ENCODE results near the gene SPATA31C1.

Gene SPATA31C1

DNA sequence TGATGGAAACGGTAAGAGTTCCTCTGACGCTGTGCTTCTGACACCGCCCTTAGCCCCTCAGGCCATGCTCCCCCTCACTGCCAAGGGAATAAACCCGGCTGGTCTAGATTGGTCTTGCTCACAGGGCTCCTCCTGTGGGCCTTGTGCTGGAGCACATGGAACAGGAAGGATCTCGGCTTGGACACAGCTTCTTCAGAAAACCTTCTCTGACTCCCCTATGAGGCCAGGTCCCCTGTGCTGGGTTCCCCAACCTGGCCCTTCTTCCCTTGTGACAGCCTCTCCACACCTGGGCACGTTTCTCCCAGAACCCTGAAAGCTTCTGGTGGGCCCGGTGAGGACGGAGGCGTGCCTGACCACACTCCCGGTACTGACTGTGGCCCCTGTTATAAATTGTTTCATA, 26.9 kb upstream of the SPATA31C1 start:
- no peaks in the 10 kb centered on the region for H3K36me3 ChIP-seq (ENCODE audit: insufficient read depth)
- H3K4me2 ChIP-seq: no peak overlapping the region
- no peaks in the 10 kb centered on the region for H4K20me1 ChIP-seq (ENCODE audit: insufficient read depth)
- H2AFZ ChIP-seq (ENCODE audit: low read depth): no peak overlapping the region
- no peaks in the 10 kb centered on the region for H3K79me2 ChIP-seq (ENCODE audit: insufficient read depth, low read depth)
- H3K27ac ChIP-seq: no peak overlapping the region
- H3K4me3 ChIP-seq (IDR thresholded peaks at IDR 0.05; ENCODE audit: insufficient read depth, low read depth, low read length): no peak overlapping the region
- no peaks in the 10 kb centered on the region for H3K27me3 ChIP-seq (ENCODE audit: insufficient read depth, low read depth)
- no peak overlapping the region for H3K9ac ChIP-seq
- no peak for TF ChIP-seq CTCF (conservative IDR thresholded peaks at IDR 0.05; ENCODE audit: low read depth, low read length)
- H3K4me1 ChIP-seq (ENCODE audit: low read depth, poor library complexity, severe bottlenecking): peaks cover 50% of the 10 kb centered on the region

- Histone ChIP-seq H3K79me2 (ENCODE audit: insufficient read depth, low read depth) (no peaks in the 10 kb centered on the region), H3K36me3 (ENCODE audit: insufficient read depth) (no peaks in the 10 kb centered on the region), H3K27me3 (ENCODE audit: insufficient read depth, low read depth) (no peaks in the 10 kb centered on the region), H3K9ac (no peak overlapping the region), H4K20me1 (ENCODE audit: insufficient read depth) (no peaks in the 10 kb centered on the region), H2AFZ (ENCODE audit: low read depth) (no peak overlapping the region), H3K27ac (peak overlapping the region; percentile 74; the same call in 1 of the 2 replicates), H3K4me2 (peak overlapping the region; percentile 59), H3K4me1 (ENCODE audit: low read depth, poor library complexity, severe bottlenecking) (peaks cover 54% of the 10 kb centered on the region), H3K4me3 (IDR thresholded peaks at IDR 0.05; ENCODE audit: insufficient read depth, low read depth, low read length) (no peak overlapping the region)
- no peak for TF ChIP-seq CTCF (conservative IDR thresholded peaks at IDR 0.05; ENCODE audit: low read depth, low read length)
Observed at GRCh38 chr9:87891754-87892153, 26.0 kb upstream of the SPATA31C1 start.

DNA sequence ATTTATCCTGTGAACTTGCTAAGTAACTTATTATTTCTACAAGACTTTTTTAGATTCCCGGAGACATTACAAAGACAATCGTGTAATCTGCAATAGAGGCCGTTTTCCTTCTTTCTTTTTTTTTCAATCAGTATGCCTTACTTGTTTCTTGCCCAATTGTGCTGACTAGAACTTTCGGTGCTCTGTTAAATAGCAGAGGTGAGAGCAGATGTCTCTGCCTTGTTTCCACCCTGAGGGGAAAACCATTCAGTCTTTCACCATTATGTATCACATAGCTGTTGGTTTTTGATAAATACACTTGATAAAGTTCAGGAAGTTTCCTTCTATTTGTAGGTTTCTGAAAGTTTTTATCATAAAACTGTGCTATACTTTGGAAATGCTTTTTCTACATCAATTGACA, 24.8 kb upstream of the SPATA31C1 start:
- no peaks in the 10 kb centered on the region for H4K20me1 ChIP-seq (ENCODE audit: insufficient read depth)
- no peaks in the 10 kb centered on the region for H3K36me3 ChIP-seq (ENCODE audit: insufficient read depth)
- peak overlapping the region; percentile 74 for H3K27ac ChIP-seq
- H3K4me1 ChIP-seq (ENCODE audit: low read depth, poor library complexity, severe bottlenecking): peaks cover 65% of the 10 kb centered on the region
- no peak for TF ChIP-seq CTCF (conservative IDR thresholded peaks at IDR 0.05; ENCODE audit: low read depth, low read length)
- no peaks in the 10 kb centered on the region for H3K27me3 ChIP-seq (ENCODE audit: insufficient read depth, low read depth)
- H2AFZ ChIP-seq (ENCODE audit: low read depth): 0 out of 2 replicates have a peak overlapping the region, but pooled peaks have one; percentile 8
- H3K4me2 ChIP-seq: peak overlapping the region; percentile 59
- no peak overlapping the region for H3K4me3 ChIP-seq (IDR thresholded peaks at IDR 0.05; ENCODE audit: insufficient read depth, low read depth, low read length)
- H3K9ac ChIP-seq: peak overlapping the region; percentile 3; the same call in 1 of the 2 replicates
- no peaks in the 10 kb centered on the region for H3K79me2 ChIP-seq (ENCODE audit: insufficient read depth, low read depth)

GRCh38 chr9:87894998-87895625, 22.6 kb upstream of the SPATA31C1 start:
- Histone ChIP-seq H3K36me3 (ENCODE audit: insufficient read depth) (no peaks in the 10 kb centered on the region), H3K27me3 (ENCODE audit: insufficient read depth, low read depth) (no peaks in the 10 kb centered on the region), H3K4me3 (IDR thresholded peaks at IDR 0.05; ENCODE audit: insufficient read depth, low read depth, low read length) (no peak overlapping the region), H2AFZ (ENCODE audit: low read depth) (no peak overlapping the region), H3K4me2 (no peak overlapping the region), H3K4me1 (ENCODE audit: low read depth, poor library complexity, severe bottlenecking) (peaks cover 65% of the 10 kb centered on the region), H3K9ac (no peak overlapping the region), H3K27ac (no peak overlapping the region), H3K79me2 (ENCODE audit: insufficient read depth, low read depth) (no peaks in the 10 kb centered on the region), H4K20me1 (ENCODE audit: insufficient read depth) (no peaks in the 10 kb centered on the region)
- TF ChIP-seq CTCF (conservative IDR thresholded peaks at IDR 0.05; ENCODE audit: low read depth, low read length): no peak
